HG03342 (cell line): Measurements from ENCODE around the gene XCR1.
"Not testable (repeated sequence)": the region's sequence is repeated elsewhere in the genome, so short reads cannot be mapped to it uniquely, and the experiment has no call there.

Experiments used
- ATAC-seq: cut with Tn5 transposase; IDR thresholded peaks from one replicate; pipeline ENCODE4 v1.9.1; 2021; ENCODE audit warnings: mild to moderate bottlenecking, moderate library complexity; ENCODE audit not compliant: unreplicated experiment

The XCR1 gene

GRCh38 chr3:46007280-46007679 is 20.0 kb downstream of the XCR1 start:
- ATAC-seq, result no peak

- no peak for ATAC-seq
Observed at GRCh38 chr3:46006238-46007032, 20.8 kb downstream of the XCR1 start.

GRCh38 chr3:46003706-46004105 is 23.6 kb downstream of the XCR1 start:
- not testable (repeated sequence) for ATAC-seq

GRCh38 chr3:46001178-46001577 is 26.1 kb downstream of the XCR1 start:
- no peak for ATAC-seq

GRCh38 chr3:45997942-45998341 is 29.3 kb downstream of the XCR1 start:
- no peak for ATAC-seq

GRCh38 chr3:45997499-45997898 is 29.8 kb downstream of the XCR1 start:
- not testable (repeated sequence) for ATAC-seq

- ATAC-seq, result peak; percentile 94
Observed at GRCh38 chr3:45995236-45996192, 31.8 kb downstream of the XCR1 start, which contains the start of gene FYCO1. Gene FYCO1 (minus strand): TSS chr3:45995824. CDS start chr3:45984910, 10,914 bp downstream.

- peak; percentile 17 for ATAC-seq
Observed at GRCh38 chr3:45994419-45995235, 32.7 kb downstream of the XCR1 start.

- ATAC-seq, result no peak
Observed at GRCh38 chr3:45993421-45994027, 33.8 kb downstream of the XCR1 start.

- no peak for ATAC-seq
Observed at GRCh38 chr3:45992821-45993221, 34.5 kb downstream of the XCR1 start.

GRCh38 chr3:45992133-45992729 is 35.1 kb downstream of the XCR1 start:
- no peak for ATAC-seq

GRCh38 chr3:45991341-45991740 is 35.9 kb downstream of the XCR1 start:
- no peak for ATAC-seq

- no peak for ATAC-seq
Observed at GRCh38 chr3:45990181-45990580, 37.1 kb downstream of the XCR1 start.

GRCh38 chr3:45988804-45989203 is 38.5 kb downstream of the XCR1 start:
- no peak for ATAC-seq

- no peak for ATAC-seq
Observed at GRCh38 chr3:45988362-45988761, 38.9 kb downstream of the XCR1 start.

- no peak for ATAC-seq
Observed at GRCh38 chr3:45987368-45988291, 39.7 kb downstream of the XCR1 start.

- ATAC-seq, result no peak
Observed at GRCh38 chr3:45986303-45986982, 40.8 kb downstream of the XCR1 start.

- no peak for ATAC-seq
Observed at GRCh38 chr3:45985532-45986302, 41.6 kb downstream of the XCR1 start.
